HepG2 (cell line): ENCODE measurements around the gene PTGIS. TPM values are rescaled to one million over a fixed set of nuclear protein-coding genes. Genes with fewer than 3 reads are reported as not detected.

Experiments
- ATAC-seq: fragments of 200-7000 bp; cut with Tn5 transposase; 3 replicates; pipeline ENCODE4 v1.9.1; 2020; ENCODE audit warnings: mild to moderate bottlenecking, moderate library complexity
- BruUV-seq: library from RNA; stranded (reverse); fragments of 400-500 nt; replicated peaks from 2 replicates; lab custom pipeline; 2021; lab: Mats Ljungman, UMichigan
- CTCF ChIA-PET: fragments of 300-600 bp; formaldehyde crosslinking; extraction: SDS; loops from one replicate; lab custom pipeline; 2021; ENCODE audit warnings: low total read pairs, inconsistent platforms, low intra/inter-chr PET ratio; lab: Yijun Ruan, JAX
- POLR2A ChIA-PET: fragments of 350-600 bp; sonication (Branson Sonifier 250); formaldehyde crosslinking; loops from one replicate; lab custom pipeline; 2020; ENCODE audit warnings: antibody characterized with exemption, inconsistent platforms; lab: Yijun Ruan, JAX
- DNase-seq: peaks from one replicate; pipeline ENCODE4 v3.0.0-alpha.2; 2015; ENCODE audit warnings: low spot score
- FAIRE-seq: peaks from 3 replicates; lab custom pipeline; 2011; peaks lifted over from hg19 to GRCh38; lab: Jason Lieb, UNC
- H2AFZ ChIP-seq: one replicate; pipeline ENCODE4 v1.6.1; 2011; ENCODE audit warnings: low read length, inconsistent platforms
- H3K27ac ChIP-seq: fragments of 300-600 bp; 3 replicates; pipeline ENCODE4 v1.8.0; 2011; ENCODE audit warnings: mixed run types, mild to moderate bottlenecking, mixed read lengths, low read length, inconsistent platforms; ENCODE audit not compliant: insufficient read depth; ENCODE audit errors: extremely low read length
- H3K27me3 ChIP-seq, 2 experiments: fragments of 200-600 bp in 1 of 2; 2 replicates in 1 of 2; 3 replicates in 1 of 2; pipeline versions ENCODE4 v1.6.0 to v1.8.0; 2011; ENCODE audit warnings: low read length in 2 of 2, mild to moderate bottlenecking in 2 of 2, moderate library complexity in 2 of 2, inconsistent platforms in 1 of 2; ENCODE audit not compliant: insufficient read depth in 2 of 2, control insufficient read depth in 1 of 2
- H3K36me3 ChIP-seq, 2 experiments: fragments of 200-600 bp in 1 of 2; replicated peaks in 1 of 2; 2 replicates in 1 of 2; 3 replicates in 1 of 2; pipeline versions ENCODE4 v1.5.1 to v1.8.0; 2011; ENCODE audit warnings: low read length in 2 of 2, inconsistent platforms in 1 of 2; ENCODE audit not compliant: insufficient read depth in 2 of 2, control insufficient read depth in 1 of 2
- H3K4me1 ChIP-seq: 2 replicates; pipeline ENCODE4 v1.5.1; 2012; ENCODE audit warnings: low read length, inconsistent platforms; ENCODE audit not compliant: insufficient read depth
- H3K4me2 ChIP-seq: 2 replicates; pipeline ENCODE4 v1.6.0; 2011; ENCODE audit warnings: low read depth, low read length, inconsistent platforms
- H3K4me3 ChIP-seq, 3 experiments: fragments of 200-600 bp in 1 of 3; sonication (generic), shearing (Covaris generic) in 1 of 3; replicated peaks in 1 of 3; 2 replicates each; pipeline ENCODE4 v1.5.1; 2011 to 2016; ENCODE audit warnings: low read length in 3 of 3, inconsistent platforms in 2 of 3, low read depth in 2 of 3, mild to moderate bottlenecking in 2 of 3, control low read depth in 1 of 3, mixed read lengths in 1 of 3; ENCODE audit not compliant: insufficient read depth in 1 of 3
- H3K79me2 ChIP-seq: one replicate; pipeline ENCODE4 v1.6.1; 2011; ENCODE audit warnings: low read length, inconsistent platforms; ENCODE audit not compliant: insufficient read depth
- H3K9ac ChIP-seq: 2 replicates; pipeline ENCODE4 v1.6.0; 2011; ENCODE audit warnings: mild to moderate bottlenecking, low read depth, low read length, inconsistent platforms; ENCODE audit not compliant: insufficient read depth
- H3K9me3 ChIP-seq: 2 replicates; pipeline ENCODE4 v1.5.1; 2012; ENCODE audit warnings: mild to moderate bottlenecking, low read length
- H4K20me1 ChIP-seq: 2 replicates; pipeline ENCODE4 v1.6.0; 2011; ENCODE audit warnings: inconsistent platforms, mild to moderate bottlenecking, low read length, moderate library complexity; ENCODE audit not compliant: insufficient read depth
- ATF7 ChIP-seq, 2 experiments: fragments of 450-650 bp in 1 of 2; sonication (generic) in 1 of 2; formaldehyde crosslinking in 1 of 2; IDR thresholded peaks; 2 replicates each; pipeline versions ENCODE4 v1.4.0 to v1.6.1; 2016 to 2020; ENCODE audit warnings: antibody characterized with exemption in 1 of 2, mild to moderate bottlenecking in 1 of 2, missing genetic modification reagents in 1 of 2
- CEBPB ChIP-seq: IDR thresholded peaks from 2 replicates; pipeline ENCODE4 v1.6.1; 2011; ENCODE audit warnings: low read depth, low read length, improper control_type of control experiment, borderline replicate concordance
- CEBPG ChIP-seq: IDR thresholded peaks from 2 replicates; pipeline ENCODE4 v1.6.1; 2016
- ZKSCAN5 ChIP-seq: sonication (generic); formaldehyde crosslinking; IDR thresholded peaks from 2 replicates; pipeline ENCODE4 v1.5.1; 2020; ENCODE audit warnings: mild to moderate bottlenecking, missing genetic modification reagents
- ZNF557 ChIP-seq: sonication (generic); formaldehyde crosslinking; IDR thresholded peaks from 2 replicates; pipeline ENCODE4 v1.4.0; 2020; ENCODE audit warnings: missing genetic modification reagents
- WGBS: methylation state at CpG from one replicate; pipeline ENCODE4 v1.1.6; 2017; ENCODE audit warnings: low lambda C conversion rate; 5-methylcytosine and 5-hydroxymethylcytosine counted together
- in situ Hi-C: cut with HindIII; loops from 2 replicates; pipeline ENCODE4 v1.10.0; 2017; ENCODE audit warnings: low pct_unique_long_range_greater_than_20kb; ENCODE audit not compliant: extremely low pct_ligation_motif_present
- intact Hi-C: fragments of 100-400 bp; cut with micrococcal nuclease; formaldehyde crosslinking; loops from one replicate; pipeline ENCODE4 v1.10.0; 2022; ENCODE audit not compliant: unreplicated experiment
- polyA plus RNA-seq, 8 experiments: library from polyadenylated mRNA; depleted of rRNA in 3 of 8; stranded (reverse) in 7 of 8; unstranded in 1 of 8; fragments of >200 nt; fragmentation: Illumina TruSeq in 4 of 8; extraction: Trizol in 4 of 8; gene quantifications; 2 replicates each; pipeline versions ENCODE4 v1.2.1 to v1.2.3, GENCODE V29; 2011 to 2016; ENCODE audit warnings: low read depth in 4 of 8, missing spikeins in 1 of 8, mixed read lengths in 1 of 8; ENCODE audit not compliant: insufficient read depth in 1 of 8
- total RNA-seq, 5 experiments: library from RNA; depleted of rRNA; stranded (reverse); fragments of >200 nt; fragmentation: Illumina TruSeq; extraction: Trizol; gene quantifications; 2 replicates each; pipeline ENCODE4 v1.2.3, GENCODE V29; 2016; ENCODE audit warnings: low read depth in 1 of 5
- TF ChIP-seq, protein P1 (sequence below): sonication (generic); formaldehyde crosslinking; IDR thresholded peaks from 2 replicates; pipeline ENCODE4 v1.9.0; 2021; ENCODE audit warnings: mild to moderate bottlenecking, missing genetic modification reagents
- TF ChIP-seq, protein P2 (sequence below): sonication (generic); formaldehyde crosslinking; IDR thresholded peaks from 2 replicates; pipeline ENCODE4 v1.4.0; 2020; ENCODE audit warnings: mild to moderate bottlenecking, missing genetic modification reagents, borderline replicate concordance

PTGIS gene
- total and polyA plus RNA-seq, 2 of the 13 experiments (the other 11 are each of a cell fraction or from before 2014, with no cell fraction given): not detected

DNA sequence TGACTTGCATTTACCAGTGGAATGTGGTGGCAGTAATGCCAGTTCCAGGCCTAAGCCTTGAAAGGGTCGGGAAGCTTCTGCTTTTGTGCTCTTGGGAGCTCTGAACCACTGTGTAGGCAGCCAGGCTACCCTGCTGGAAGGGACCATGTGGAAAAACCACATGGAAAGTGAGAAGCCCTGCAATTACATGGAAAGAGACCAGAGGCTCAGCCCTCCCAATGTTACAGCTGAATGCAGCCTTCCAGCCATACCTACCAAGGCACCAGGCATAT lies 70.6 kb downstream of the PTGIS start:
- CTCF ChIA-PET: no interaction called here
- in situ Hi-C loops: no loop called here
- intact Hi-C loops: no loop called here
- FAIRE-seq (no peak), ATAC-seq (no peak), DNase-seq (no peak)
- POLR2A ChIA-PET: no interaction called here
- Histone ChIP-seq H3K9me3 (no peaks in the 10 kb centered on the region), H3K4me2 (no peak overlapping the region), H3K36me3 (no peaks in the 10 kb centered on the region), H4K20me1 (no peaks in the 10 kb centered on the region), H3K27me3 (no peaks in the 10 kb centered on the region; a peak in 1 of 5 replicates), H3K27ac (no peak overlapping the region), H3K4me1 (no peaks in the 10 kb centered on the region), H3K9ac (no peak overlapping the region), H3K79me2 (no peaks in the 10 kb centered on the region), H2AFZ (no peak overlapping the region), H3K4me3 (no peak overlapping the region)
- BruUV-seq: no TSS peak
- 0% methylated on average over 1 of the region's 1 CpG for WGBS
- TF ChIP-seq, protein P1, sequence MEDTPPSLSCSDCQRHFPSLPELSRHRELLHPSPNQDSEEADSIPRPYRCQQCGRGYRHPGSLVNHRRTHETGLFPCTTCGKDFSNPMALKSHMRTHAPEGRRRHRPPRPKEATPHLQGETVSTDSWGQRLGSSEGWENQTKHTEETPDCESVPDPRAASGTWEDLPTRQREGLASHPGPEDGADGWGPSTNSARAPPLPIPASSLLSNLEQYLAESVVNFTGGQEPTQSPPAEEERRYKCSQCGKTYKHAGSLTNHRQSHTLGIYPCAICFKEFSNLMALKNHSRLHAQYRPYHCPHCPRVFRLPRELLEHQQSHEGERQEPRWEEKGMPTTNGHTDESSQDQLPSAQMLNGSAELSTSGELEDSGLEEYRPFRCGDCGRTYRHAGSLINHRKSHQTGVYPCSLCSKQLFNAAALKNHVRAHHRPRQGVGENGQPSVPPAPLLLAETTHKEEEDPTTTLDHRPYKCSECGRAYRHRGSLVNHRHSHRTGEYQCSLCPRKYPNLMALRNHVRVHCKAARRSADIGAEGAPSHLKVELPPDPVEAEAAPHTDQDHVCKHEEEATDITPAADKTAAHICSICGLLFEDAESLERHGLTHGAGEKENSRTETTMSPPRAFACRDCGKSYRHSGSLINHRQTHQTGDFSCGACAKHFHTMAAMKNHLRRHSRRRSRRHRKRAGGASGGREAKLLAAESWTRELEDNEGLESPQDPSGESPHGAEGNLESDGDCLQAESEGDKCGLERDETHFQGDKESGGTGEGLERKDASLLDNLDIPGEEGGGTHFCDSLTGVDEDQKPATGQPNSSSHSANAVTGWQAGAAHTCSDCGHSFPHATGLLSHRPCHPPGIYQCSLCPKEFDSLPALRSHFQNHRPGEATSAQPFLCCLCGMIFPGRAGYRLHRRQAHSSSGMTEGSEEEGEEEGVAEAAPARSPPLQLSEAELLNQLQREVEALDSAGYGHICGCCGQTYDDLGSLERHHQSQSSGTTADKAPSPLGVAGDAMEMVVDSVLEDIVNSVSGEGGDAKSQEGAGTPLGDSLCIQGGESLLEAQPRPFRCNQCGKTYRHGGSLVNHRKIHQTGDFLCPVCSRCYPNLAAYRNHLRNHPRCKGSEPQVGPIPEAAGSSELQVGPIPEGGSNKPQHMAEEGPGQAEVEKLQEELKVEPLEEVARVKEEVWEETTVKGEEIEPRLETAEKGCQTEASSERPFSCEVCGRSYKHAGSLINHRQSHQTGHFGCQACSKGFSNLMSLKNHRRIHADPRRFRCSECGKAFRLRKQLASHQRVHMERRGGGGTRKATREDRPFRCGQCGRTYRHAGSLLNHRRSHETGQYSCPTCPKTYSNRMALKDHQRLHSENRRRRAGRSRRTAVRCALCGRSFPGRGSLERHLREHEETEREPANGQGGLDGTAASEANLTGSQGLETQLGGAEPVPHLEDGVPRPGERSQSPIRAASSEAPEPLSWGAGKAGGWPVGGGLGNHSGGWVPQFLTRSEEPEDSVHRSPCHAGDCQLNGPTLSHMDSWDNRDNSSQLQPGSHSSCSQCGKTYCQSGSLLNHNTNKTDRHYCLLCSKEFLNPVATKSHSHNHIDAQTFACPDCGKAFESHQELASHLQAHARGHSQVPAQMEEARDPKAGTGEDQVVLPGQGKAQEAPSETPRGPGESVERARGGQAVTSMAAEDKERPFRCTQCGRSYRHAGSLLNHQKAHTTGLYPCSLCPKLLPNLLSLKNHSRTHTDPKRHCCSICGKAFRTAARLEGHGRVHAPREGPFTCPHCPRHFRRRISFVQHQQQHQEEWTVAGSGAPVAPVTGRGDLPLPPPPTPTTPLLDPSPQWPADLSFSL (CRISPR knock-in tag): no peak
- TF ChIP-seq ZNF557 (CRISPR knock-in tag) (no peak), CEBPG (no peak), CEBPB (no peak), ZKSCAN5 (CRISPR knock-in tag) (no peak), ATF7 (IDR thresholded peaks at IDR 0.05) (no peak), ATF7 (CRISPR knock-in tag; IDR thresholded peaks at IDR 0.05) (no peak)
- TF ChIP-seq, protein P2, sequence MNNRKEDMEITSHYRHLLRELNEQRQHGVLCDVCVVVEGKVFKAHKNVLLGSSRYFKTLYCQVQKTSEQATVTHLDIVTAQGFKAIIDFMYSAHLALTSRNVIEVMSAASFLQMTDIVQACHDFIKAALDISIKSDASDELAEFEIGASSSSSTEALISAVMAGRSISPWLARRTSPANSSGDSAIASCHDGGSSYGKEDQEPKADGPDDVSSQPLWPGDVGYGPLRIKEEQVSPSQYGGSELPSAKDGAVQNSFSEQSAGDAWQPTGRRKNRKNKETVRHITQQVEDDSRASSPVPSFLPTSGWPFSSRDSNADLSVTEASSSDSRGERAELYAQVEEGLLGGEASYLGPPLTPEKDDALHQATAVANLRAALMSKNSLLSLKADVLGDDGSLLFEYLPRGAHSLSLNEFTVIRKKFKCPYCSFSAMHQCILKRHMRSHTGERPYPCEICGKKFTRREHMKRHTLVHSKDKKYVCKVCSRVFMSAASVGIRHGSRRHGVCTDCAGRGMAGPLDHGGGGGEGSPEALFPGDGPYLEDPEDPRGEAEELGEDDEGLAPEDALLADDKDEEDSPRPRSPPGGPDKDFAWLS (CRISPR knock-in tag): no peak
